DOHH2 (cell line): Measurements from ENCODE around the gene IAPP.

Experiments
- CTCF ChIP-seq: fragments of 200-600 bp; sonication (generic); IDR thresholded peaks from one replicate; pipeline ENCODE4 v1.5.1; 2014; ENCODE audit warnings: antibody characterized with exemption, mild to moderate bottlenecking, low read depth, low read length; ENCODE audit not compliant: poor library complexity, severe bottlenecking
- EZH2phosphoT487 ChIP-seq: fragments of 200-600 bp; sonication (generic); IDR thresholded peaks from 2 replicates; pipeline ENCODE4 v1.6.1; 2017; ENCODE audit warnings: borderline replicate concordance, mild to moderate bottlenecking, antibody characterized with exemption, low read length, moderate library complexity, mixed read lengths

- no peak for TF ChIP-seq CTCF
- no peak for TF ChIP-seq EZH2phosphoT487
Observed at GRCh38 chr12:21336656-21337055, 36.0 kb upstream of the IAPP start.
